Cardiac fibroblast (primary cell): ENCODE data around the gene ASB1.

Experiments used
- DNase-seq, 2 donors: peaks; one replicate each; pipeline versions ENCODE4 v3.0.0 to v3.0.0-alpha.2; 2010; ENCODE audit warnings: low read depth in 2 of 2
- H3K4me3 ChIP-seq, 2 donors: replicated peaks in 1 of 2; 1 replicate in 1 of 2; 2 replicates in 1 of 2; pipeline ENCODE4 v1.5.1; 2011; ENCODE audit warnings: low read depth in 2 of 2, low read length in 2 of 2, mild to moderate bottlenecking in 2 of 2, moderate library complexity in 1 of 2
- TF ChIP-seq, protein P1 (sequence below): IDR thresholded peaks from one replicate; pipeline ENCODE4 v1.5.1; 2011; ENCODE audit warnings: low read depth, mild to moderate bottlenecking, low read length, inconsistent platforms

Gene ASB1

DNA sequence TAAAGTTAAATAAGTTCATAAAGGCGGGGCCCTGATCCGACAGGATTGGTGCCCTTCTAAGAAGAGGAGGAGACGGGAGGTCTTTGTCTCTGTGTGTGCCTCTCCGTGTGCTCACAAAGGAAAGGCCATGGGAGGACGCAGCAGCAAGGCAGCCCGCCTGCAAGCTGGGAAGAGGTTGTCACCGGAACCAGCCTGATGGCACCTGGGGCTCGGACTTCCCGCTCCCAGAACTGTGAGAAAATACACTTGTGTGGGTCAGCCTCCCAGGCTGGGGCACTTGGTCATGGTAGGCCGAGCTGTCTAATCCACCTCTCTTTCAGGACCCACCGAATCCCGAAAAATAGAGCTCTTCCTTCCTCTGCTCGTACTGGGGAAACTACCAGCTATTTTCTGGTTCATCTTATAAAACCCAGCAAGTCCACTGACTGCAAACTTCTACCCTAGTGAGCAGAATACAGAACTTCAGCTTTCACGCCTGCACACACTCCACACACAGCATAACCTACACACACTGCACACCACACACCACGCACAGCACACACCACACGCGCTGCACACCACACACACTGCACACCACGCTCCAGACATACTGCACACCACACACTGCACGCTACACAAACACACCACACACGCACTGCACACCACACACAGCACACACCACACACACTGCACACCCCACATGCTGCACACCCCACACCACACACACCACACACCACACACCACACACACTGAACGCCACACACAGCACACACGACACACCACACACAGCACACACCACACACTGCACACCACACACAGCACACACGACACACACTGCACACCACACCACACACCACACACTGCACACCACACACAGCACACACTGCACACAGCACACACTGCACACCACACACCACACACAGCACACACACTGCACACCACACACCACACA, 58.1 kb downstream of the ASB1 start:
- DNase-seq: no peak
- no peak overlapping the region for H3K4me3 ChIP-seq
- TF ChIP-seq, protein P1, sequence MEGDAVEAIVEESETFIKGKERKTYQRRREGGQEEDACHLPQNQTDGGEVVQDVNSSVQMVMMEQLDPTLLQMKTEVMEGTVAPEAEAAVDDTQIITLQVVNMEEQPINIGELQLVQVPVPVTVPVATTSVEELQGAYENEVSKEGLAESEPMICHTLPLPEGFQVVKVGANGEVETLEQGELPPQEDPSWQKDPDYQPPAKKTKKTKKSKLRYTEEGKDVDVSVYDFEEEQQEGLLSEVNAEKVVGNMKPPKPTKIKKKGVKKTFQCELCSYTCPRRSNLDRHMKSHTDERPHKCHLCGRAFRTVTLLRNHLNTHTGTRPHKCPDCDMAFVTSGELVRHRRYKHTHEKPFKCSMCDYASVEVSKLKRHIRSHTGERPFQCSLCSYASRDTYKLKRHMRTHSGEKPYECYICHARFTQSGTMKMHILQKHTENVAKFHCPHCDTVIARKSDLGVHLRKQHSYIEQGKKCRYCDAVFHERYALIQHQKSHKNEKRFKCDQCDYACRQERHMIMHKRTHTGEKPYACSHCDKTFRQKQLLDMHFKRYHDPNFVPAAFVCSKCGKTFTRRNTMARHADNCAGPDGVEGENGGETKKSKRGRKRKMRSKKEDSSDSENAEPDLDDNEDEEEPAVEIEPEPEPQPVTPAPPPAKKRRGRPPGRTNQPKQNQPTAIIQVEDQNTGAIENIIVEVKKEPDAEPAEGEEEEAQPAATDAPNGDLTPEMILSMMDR: no peak

DNA sequence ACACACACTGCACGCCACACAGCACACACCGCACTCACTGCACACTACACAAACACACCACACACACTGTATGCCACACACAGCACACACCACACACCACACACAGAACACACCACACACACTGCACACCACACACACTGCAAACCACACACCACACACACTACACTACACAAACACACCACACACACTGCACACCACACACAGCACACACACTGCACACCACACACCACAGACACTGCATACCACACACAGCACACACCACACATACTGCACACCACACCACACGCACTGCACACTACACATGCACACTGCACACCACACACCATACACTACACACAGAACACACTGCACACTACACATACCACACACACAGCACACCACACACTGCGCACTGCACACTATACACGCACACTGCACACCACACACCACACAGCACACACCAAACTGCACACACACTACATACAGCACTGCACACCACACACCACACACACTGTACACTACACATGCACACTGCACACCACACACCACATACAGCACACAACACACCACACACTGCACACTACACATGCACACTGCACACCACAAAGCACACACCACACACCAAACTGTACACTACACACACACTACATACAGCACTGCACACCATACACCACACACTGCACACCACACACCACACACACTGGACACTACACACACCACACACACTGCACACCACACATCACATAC, 59.6 kb downstream of the ASB1 start:
- H3K4me3 ChIP-seq: no peak overlapping the region
- DNase-seq: no peak
- TF ChIP-seq, protein P1: no peak

DNA sequence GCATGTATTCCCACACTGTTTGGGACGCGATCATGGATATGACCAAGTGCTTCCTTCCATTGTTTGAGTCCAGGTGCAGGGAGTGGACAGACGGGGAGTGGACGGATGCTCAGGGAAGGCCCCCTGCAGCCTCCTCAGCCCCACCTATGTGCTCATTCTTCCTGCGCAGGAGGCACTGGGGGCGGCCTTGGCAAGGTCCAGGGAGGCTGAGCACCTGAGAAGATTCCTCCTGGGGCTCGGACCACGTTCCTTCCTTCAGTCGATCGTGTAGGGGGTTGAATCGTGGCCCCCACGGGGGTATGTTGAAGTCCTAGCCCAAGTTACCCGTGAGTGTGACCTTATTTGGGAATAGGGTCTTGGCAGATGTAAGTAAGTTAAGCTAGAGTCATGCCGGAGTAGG, 60.4 kb downstream of the ASB1 start:
- TF ChIP-seq, protein P1: no peak
- no peak for DNase-seq
- no peak overlapping the region for H3K4me3 ChIP-seq

DNA sequence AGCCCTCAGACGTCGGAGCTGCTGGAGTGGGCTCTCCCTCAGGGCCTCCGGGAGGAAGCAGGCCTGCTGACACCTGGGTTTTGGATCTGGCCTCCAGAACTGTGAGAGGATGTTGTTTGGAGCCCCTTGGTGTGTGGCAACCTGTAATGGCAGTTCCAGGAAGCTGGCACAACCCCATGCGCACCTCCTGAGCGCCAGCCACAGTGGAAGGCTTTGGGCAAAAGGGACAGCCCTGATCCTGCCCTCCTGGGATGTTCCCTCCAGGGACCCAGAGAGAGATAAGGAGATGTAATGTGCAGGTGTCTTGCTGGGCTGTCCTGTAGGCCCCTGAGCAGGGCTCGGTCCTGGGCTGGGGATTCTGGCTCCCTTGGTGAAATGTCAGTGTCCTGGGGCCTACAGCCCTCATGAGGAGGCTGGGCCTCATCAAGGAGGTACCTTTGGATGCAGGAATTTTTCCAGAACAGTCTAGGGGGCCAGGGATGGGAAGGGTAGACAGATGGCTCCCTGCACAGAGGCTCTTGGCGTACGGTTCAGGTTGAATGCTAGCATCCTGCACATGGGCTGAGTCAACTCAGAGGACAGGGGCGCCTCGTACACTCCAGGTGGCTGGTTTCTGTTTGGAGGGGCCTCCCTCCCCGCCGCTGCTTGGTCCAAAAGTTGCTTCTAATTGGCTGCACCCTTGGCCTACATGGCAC, 61.1 kb downstream of the ASB1 start:
- TF ChIP-seq, protein P1: no peak
- no peak overlapping the region for H3K4me3 ChIP-seq
- no peak for DNase-seq

DNA sequence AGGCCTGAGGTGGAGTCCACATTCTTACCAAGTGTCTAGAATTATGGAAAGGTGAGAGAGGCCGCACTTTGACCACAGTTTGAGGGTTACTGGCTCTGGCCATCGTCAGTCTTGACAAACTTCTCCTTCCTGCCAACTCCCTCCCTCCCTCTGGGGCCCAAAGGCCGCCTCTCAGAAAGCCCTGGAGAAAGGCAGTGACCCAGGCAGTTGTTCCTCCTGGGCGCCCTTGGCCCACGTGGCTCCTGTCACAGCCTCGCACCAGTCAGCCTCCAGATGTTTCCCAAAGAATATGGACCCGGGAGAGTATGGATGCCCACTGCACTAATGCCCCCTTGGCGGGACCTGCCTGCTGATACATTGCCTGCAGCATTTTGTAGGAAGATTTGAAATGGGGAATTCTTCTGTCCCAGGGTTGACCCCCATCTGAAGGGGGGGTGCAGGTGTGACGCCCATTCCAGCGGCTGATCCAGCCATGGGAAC, 61.7 kb downstream of the ASB1 start:
- DNase-seq: peak in 1 of 2 donors; percentile 15
- H3K4me3 ChIP-seq: no peak overlapping the region
- TF ChIP-seq, protein P1: no peak

DNA sequence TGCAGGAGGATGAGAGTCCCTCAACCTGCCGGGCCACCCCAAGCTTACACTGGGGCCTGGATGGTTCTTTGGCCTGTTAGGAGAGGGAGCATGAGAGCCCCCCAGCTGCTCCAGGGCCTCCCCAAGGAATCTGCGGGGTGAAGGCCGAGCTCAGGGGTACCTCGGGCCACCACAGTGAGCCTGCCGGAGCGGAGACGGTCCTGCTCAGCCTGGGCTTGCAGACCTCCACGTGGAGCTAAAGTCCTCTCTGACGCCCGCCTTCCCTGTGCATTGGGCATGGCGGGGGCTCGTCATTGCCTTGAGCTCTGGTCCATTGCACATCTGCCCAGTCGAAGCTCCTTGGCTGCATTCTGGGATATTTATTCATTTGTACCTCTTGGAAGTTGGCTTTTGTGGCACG, 62.7 kb downstream of the ASB1 start:
- H3K4me3 ChIP-seq: no peak overlapping the region
- no peak for DNase-seq
- TF ChIP-seq, protein P1: no peak
